ENCODE measurements around the gene CAND2. TPM values are rescaled to one million over a fixed set of nuclear protein-coding genes. Genes with fewer than 3 reads are reported as not detected.

CAND2 gene
- total RNA-seq, 3 donors from 2014 or later, result 1.3 to 14.1 (median 1.4) TPM

- no peak for TF ChIP-seq CTCF (IDR thresholded peaks at IDR 0.05)
- Histone ChIP-seq H3K9me3 (no peaks in the 10 kb centered on the region), H3K4me3 (no peak overlapping the region), H3K36me3 (ENCODE audit: low read depth) (no peaks in the 10 kb centered on the region), H3K4me1 (ENCODE audit: low read depth) (no peaks in the 10 kb centered on the region)
- ATAC-seq, result peak; percentile 35
- DNase-seq, result no peak
- intact Hi-C loops (cut with DNase I, micrococcal nuclease), result no loop called here
Measured at GRCh38 chr3:12829886-12830784, 33.7 kb downstream of the CAND2 start.

- no peak for ATAC-seq
- no peak for TF ChIP-seq CTCF (IDR thresholded peaks at IDR 0.05)
- Histone ChIP-seq H3K36me3 (ENCODE audit: low read depth) (no peaks in the 10 kb centered on the region), H3K4me3 (no peak overlapping the region), H3K4me1 (ENCODE audit: low read depth) (no peaks in the 10 kb centered on the region), H3K9me3 (no peaks in the 10 kb centered on the region)
- intact Hi-C loops (cut with DNase I, micrococcal nuclease), result no loop called here
- DNase-seq, result no peak
Measured at GRCh38 chr3:12830785-12831156, 34.3 kb downstream of the CAND2 start.

- Histone ChIP-seq H3K9me3 (no peaks in the 10 kb centered on the region), H3K4me3 (no peak overlapping the region), H3K36me3 (ENCODE audit: low read depth) (no peaks in the 10 kb centered on the region), H3K4me1 (ENCODE audit: low read depth) (no peaks in the 10 kb centered on the region)
- intact Hi-C loops (cut with DNase I, micrococcal nuclease), result no loop called here
- no peak for TF ChIP-seq CTCF (IDR thresholded peaks at IDR 0.05)
- DNase-seq (no peak), ATAC-seq (peak; percentile 49)
Measured at GRCh38 chr3:12831301-12831866, 34.9 kb downstream of the CAND2 start.

GRCh38 chr3:12832350-12833221 is 36.1 kb downstream of the CAND2 start:
- no peak for DNase-seq
- H3K4me1 ChIP-seq (ENCODE audit: low read depth), result no peaks in the 10 kb centered on the region
- no peak for TF ChIP-seq CTCF (IDR thresholded peaks at IDR 0.05)
- no peak for ATAC-seq
- intact Hi-C loops (cut with DNase I, micrococcal nuclease), result no loop called here
- H3K4me3 ChIP-seq, result no peak overlapping the region
- H3K36me3 ChIP-seq (ENCODE audit: low read depth), result no peaks in the 10 kb centered on the region
- H3K9me3 ChIP-seq, result no peaks in the 10 kb centered on the region

GRCh38 chr3:12833222-12834161 is 37.0 kb downstream of the CAND2 start:
- no peak for TF ChIP-seq CTCF (IDR thresholded peaks at IDR 0.05)
- Histone ChIP-seq H3K9me3 (no peaks in the 10 kb centered on the region), H3K36me3 (ENCODE audit: low read depth) (no peaks in the 10 kb centered on the region), H3K4me3 (no peak overlapping the region), H3K4me1 (ENCODE audit: low read depth) (peaks cover 3% of the 10 kb centered on the region)
- intact Hi-C loops (cut with DNase I, micrococcal nuclease), result no loop called here
- no peak for DNase-seq
- ATAC-seq, result no peak
